HG02571 (cell line): Measurements from ENCODE around the gene DHPS.

ENCODE experiments used
- ATAC-seq: cut with Tn5 transposase; IDR thresholded peaks from one replicate; pipeline ENCODE4 v1.9.1; 2021; ENCODE audit warnings: mild to moderate bottlenecking, moderate library complexity; ENCODE audit not compliant: unreplicated experiment

The DHPS gene

DNA sequence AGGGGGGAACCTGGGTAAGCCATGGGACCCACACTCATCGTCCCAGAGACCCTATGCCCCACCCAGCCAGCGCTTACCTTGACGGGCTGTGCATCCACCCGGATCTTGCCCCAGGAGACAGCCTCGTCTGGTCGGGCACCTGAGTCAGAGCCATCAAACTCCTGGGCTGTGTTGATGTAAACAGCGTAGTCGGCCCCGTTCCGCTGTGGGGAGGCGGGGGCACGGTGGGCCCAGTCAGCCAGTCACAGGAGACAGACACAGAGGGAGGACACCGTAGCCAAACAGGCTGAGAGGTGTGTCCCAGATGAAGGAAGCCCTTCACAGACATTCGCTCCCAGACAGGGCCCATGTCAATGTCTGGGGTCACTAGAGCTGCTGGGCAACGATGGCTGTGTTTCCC lies 5.7 kb downstream of the DHPS start:
- ATAC-seq: no peak

DNA sequence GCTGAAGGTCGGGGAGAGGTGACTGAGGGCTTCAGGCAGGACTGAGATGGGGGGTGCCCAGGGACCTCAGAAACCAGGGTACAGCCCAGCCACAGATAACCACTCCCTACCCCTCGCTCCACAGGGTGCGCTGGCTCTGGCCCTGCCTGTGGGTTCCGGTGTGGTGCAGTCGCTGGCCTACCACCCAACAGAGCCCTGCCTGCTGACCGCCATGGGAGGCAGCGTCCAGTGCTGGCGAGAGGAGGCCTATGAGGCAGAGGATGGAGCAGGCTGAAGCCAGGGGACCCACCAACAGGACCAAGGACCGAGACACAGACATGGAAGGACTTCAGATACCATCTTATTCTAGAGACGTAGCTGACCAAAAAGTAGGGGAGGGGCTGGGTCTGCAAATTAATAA lies 6.3 kb downstream of the DHPS start:
- no peak for ATAC-seq

GRCh38 chr19:12672744-12673143 lies 8.9 kb downstream of the DHPS start:
- no peak for ATAC-seq

GRCh38 chr19:12670159-12670928 lies 11.3 kb downstream of the DHPS start:
- ATAC-seq: no peak

DNA sequence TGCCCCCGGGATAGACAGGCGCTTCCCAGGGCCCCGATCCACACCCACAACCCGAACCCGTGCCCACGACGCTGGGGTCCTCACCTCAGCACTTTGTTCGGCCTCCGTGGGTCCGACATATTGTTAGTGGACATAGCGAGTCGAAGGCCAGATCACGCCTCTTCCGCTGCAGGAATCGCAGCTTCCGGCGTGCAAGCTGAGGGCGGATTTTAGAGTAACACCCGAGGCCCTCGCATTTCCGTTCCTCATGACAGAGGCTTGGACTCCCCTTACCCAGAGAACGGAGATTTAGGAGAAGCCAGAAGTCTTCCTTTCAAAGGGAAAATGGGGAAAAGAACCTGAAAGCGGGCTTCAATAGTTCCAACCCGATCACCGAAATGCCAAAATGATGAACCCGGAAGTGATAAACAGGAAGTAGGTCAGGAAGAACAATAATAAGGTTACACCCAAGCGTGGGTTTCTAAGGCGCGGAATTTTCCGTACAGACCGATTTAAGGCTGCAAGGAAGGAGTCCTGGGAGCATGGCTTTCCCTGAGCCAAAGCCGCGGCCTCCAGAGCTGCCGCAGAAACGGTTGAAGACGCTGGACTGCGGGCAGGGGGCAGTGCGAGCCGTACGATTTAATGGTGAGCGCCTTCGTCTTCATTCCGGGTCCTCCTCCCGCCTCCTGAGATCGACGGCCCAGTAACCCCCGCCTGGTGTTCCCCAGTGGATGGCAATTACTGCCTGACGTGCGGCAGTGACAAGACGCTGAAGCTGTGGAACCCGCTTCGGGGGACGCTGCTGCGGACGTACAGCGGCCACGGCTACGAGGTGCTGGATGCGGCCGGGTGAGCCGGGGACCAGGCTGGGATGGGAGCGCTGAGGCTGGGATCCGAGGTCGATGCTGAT lies 12.2 kb downstream of the DHPS start:
- no peak for ATAC-seq

DNA sequence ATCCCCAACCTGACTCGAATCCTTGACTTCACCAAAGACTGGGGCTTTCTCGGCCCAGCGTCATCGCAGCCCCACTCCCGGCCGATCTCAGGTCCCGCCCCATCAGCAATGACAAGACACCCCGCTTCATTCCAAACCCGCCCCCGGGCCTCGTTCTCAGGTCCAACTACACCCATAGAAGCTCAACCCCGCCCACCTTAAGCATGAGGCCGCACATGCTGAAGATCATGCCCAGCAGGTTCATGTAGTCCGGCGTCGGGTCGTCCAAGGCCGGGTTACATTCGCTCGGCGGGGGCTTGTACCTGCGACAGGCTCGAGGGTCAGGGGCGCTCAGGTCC lies 12.8 kb downstream of the DHPS start:
- no peak for ATAC-seq

DNA sequence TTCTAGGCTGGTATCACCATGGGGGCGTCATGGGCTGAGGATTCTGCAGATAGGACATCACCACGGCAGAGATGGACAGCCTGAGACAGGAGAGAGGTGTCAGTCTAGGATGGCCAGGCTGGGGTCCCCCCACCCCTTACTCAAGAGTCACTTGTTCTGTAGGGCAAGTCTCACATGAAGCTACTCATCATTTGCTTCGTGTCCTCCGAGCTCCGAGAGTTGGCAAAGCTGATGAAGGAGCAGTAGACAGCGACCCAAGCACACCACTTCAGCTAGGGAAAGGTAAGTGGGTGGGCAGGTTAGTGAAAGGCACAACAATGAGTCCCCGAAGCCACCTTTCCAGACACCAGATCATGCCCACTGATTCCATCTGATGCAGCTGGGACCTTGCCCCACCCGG lies 13.3 kb downstream of the DHPS start:
- no peak for ATAC-seq

GRCh38 chr19:12667731-12668302 lies 13.9 kb downstream of the DHPS start:
- ATAC-seq: no peak

DNA sequence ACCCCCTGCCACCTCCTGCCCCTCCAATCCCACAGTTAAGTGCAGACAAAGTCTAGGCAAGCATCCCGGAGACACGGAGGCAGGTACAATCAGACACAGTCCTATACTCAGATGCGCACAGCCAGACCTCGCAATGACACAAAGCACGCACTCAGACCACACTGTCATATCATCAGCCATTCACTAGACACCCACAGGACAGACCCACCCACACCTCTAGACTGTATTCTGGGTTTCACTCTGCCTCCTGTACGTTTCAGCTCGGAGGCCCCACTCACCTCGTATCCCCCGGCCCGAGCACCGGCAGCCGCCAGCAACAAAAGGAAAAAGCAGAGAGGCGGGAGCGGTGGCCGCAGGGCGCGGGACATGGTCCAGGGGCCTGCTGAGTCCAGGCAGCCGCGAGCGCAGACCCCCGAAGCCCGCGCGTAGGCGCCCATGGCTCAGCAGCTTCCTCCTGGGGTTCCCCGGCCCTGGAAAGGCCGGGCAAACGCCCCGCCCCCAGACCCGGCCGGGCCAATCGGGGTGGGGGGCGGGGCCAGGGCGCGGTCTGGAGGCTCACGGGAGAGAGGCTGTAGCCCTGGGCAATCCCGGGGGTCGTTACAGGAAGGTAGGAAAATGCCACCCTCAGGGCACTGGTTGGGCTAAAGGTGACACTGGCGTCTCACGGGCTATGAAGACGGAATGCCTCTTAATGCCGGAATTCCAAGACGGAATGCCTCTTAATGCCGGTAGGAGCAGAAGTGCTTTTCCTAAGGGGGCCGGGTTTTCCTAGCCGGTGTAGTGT lies 15.2 kb downstream of the DHPS start, which contains the start of the genes MAN2B1 and WDR83:
Gene MAN2B1 (minus strand): TSS at position 478 of the 784 bp plus-strand sequence. CDS start 41 bp downstream, at position 437.
Gene WDR83 (plus strand): TSS at position 543 of the 784 bp plus-strand sequence. CDS start 2,984 bp downstream, outside the sequence.
- peak; percentile 40 for ATAC-seq

GRCh38 chr19:12665671-12666264 lies 15.9 kb downstream of the DHPS start:
- ATAC-seq: no peak

DNA sequence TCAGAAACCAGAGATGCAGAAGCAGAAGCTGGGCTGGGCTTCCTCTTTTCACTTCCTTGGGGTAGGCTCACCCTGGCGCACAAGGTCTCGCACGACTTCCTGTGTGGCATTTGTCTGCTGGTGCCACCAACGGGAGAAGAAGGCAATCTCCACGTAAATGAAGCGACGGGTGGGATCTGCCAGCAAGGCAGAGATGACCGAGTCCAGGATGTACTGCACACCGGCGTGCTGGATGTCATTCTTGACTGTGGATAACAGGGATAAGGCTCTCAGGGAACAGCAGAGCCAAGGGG lies 16.5 kb downstream of the DHPS start:
- no peak for ATAC-seq

- no peak for ATAC-seq
Observed at GRCh38 chr19:12664406-12665280, 17.0 kb downstream of the DHPS start.

DNA sequence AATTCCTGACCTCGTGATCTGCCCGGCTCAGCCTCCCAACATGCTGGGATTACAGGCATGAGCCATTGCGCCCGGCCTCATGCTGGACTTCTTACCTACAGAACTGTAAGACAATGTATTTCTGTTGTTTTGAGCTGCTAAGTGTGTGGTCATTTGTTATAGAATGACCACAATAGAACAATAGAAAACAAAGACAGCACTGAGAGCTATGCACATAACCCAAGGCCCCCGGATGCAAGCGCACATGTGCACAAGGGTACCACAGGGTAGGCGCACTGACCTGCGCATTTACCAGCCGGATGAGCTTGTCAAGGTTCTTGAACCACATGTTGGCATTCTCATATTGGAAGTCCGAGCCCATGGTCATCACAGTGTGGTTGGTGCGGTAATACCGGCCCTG lies 20.7 kb downstream of the DHPS start:
- no peak for ATAC-seq

GRCh38 chr19:12657966-12658365 lies 23.7 kb downstream of the DHPS start:
- no peak for ATAC-seq

DNA sequence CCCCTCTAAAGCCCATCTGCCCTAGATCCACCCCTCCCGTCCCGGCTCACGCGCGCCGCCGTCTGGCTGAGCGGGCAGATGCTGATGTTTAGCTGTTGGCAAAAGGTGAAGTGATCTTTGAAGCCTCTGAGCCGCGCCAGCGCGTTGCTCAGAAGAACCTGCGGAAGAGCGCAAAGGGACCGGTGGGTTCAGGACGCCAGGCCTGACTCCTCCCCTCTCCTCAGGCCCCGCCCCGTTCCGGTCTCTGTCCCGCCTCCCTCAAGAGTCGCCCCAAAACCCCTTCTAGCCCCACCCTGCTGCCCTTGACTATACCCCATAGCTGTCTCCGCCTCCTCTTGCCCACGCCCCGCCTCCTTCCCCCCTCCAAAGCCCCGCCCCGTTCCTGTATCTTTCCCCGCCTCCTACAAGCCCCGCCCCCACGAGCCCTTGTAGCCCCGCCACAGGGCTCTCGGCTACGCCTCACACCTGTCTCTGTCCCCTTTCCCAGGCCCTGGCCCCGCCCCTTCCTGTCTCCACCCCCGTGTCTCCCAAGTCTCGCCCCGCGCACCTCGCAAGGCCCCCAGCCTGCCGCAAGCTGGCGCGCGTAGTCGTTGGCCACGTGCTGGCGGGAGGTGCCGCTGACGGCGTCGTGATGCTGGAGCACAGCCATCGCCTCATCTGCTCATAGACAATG lies 24.6 kb downstream of the DHPS start:
- ATAC-seq: no peak

DNA sequence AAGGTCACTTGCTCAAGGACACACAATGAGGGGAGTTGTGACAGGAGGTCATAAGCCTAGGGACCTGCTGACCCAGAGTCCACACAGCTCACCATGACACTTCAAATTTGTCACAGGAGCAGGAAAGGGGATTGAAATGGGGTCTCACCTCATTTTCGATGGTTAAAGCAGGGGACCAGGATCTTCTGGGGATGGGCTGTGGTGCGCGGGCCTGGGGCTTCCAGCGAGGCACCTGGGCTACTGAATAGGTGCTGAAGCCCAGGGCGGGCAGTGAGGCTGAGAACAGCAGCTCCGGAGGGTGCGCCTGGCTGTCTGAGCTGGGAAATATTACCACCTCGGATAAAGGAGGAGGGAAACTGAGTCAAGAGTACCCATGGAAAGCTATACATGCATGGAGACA lies 26.1 kb downstream of the DHPS start:
- no peak for ATAC-seq

- ATAC-seq: no peak
Observed at GRCh38 chr19:12652219-12652618, 29.5 kb downstream of the DHPS start.

DNA sequence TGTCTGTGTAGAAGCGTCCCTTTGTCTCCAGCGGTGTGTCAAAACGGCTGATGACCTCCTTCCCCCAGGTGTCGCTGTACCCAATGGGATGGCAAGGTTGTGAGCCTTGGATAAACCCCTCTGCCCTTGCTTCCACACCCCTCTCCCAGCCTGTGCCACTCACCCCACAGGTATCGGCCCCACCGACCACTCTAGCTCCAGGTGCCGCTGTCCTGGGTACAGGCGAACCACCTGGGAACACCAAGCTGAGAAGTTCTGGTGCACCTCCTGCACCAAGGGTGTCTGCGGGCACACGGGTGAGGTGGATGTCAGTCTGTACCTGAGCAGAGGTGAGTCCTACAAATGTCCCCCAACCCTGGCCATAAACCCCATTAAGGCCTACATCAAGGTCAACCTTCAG lies 31.7 kb downstream of the DHPS start:
- no peak for ATAC-seq

DNA sequence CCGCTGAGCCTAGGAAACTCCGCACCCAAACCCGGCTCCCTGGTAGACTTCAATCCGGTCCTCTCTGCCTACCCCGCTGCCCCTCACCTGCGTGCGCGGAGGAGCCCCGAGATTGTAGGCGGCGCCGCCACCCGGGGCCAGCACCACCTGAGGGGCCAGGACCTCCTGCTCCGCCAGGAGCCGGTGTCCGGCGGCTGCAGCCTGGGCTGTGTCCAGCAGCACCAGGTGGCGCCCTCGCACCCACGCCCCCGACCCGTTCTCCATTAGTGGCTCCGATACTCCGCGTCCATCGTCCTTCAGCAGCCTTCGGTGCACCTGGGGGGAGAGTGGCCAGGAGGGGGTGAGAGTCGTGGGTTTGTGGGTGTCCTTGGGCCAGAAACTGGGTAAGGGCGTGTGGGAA lies 33.6 kb downstream of the DHPS start:
- no peak for ATAC-seq
